ENCODE results near the gene SORD.
"Not testable (repeated sequence)": the region's sequence is repeated elsewhere in the genome, so short reads cannot be mapped to it uniquely, and the experiment has no call there.

The SORD gene

DNA sequence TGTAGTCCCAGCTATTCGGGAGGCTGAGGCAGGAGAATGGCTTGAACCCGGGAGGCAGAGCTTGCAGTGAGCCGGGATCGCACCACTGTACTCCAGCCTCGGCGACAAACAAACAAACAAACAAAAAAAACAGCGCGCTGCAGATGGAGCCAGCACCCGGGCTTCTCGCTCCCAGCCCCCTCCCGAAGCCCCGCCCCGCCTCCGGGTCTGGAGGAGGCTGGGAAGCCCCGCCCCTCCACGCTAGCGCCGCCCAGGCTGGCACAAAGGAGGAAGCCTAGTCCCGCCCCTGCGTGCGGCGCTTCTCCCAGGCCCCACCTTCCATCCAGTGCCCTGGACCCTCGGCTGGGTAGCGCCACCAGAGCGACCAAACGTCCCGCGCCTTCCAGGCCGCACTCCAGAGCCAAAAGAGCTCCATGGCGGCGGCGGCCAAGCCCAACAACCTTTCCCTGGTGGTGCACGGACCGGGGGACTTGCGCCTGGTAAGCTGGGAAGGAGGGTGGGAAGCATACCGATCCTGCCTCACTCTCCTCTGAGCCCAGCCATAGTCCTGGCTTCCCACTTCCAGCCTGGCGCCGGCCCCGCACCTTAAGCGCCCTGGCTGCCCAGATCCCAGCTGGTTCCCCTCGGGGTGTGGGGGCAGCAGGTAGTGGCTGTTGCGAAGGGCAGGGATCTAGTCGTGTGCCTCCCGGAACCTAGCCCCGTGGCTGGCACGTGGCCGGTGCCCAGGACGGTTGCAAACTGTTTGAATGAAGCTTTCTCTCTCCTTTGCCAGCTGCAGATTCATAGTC is at the start of gene SORD:
TSS of gene SORD (plus strand) at position 325 of the 788 bp plus-strand sequence. CDS start at position 414, 89 bp downstream.
- peak; percentile 82 for DNase-seq (ENCODE audit: low read depth)

- not testable (repeated sequence) for DNase-seq (ENCODE audit: low read depth)
These were observed 46.8 kb upstream of the SORD start for GRCh38 chr15:44976183-44976582.

- not testable (repeated sequence) for DNase-seq (ENCODE audit: low read depth)
These were observed 45.2 kb upstream of the SORD start for GRCh38 chr15:44977781-44978180.

GRCh38 chr15:44979617-44980339 is 43.2 kb upstream of the SORD start:
- not testable (repeated sequence) for DNase-seq (ENCODE audit: low read depth)

DNA sequence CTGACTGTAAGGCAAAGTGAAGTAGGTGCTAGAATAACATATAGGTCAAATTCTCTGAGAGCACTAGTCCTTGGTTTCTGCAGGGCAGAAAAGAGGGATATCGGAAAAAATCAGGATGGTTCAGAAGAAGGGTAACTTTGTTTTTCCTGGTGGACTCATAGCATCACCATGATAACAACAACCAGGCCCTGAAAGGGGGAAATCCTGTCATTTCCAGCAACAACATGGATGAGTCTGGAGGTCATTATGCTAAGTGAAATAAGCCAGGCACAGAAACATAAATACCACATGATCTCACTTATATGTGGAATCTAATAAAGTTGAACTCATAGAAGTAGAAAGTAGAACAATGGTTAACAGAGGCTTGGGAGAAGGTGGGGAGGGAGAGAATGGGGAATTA is 38.9 kb upstream of the SORD start:
- not testable (repeated sequence) for DNase-seq (ENCODE audit: low read depth)

DNA sequence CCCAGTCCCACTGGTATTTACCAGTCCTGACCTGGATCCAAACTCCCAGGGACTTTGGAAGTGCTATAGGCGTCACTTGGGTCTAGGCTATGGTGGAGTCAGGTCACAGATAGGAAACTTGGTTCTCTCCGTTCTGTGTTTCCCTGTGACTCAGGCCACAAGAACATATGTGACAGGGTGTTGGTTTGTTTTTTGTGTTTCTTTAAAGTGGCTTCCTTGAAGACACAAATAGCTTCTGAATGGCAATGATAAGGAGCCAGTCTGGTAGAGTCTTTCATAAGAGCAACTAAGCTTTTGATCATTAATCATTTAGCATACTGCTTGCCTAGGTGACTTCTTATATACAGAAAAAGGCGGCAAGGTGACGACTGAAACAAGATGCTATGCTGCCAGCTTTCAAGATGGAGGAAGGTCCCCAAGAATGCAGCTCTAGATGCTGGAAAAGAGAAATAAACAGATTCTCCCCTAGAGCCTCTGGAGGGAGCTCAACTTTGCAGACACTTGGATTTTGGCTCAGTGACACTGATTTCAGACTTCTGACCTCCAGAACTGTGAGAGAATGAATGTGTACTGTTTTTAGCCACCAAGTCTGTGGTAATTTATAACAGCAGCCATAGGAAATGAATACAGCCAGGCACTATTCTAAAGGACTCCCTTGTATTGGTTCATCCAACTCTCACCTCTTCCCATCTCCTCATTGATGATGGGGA is 36.5 kb upstream of the SORD start:
- not testable (repeated sequence) for DNase-seq (ENCODE audit: low read depth)

GRCh38 chr15:44987711-44988110 is 35.3 kb upstream of the SORD start:
- DNase-seq (ENCODE audit: low read depth), result not testable (repeated sequence)

DNA sequence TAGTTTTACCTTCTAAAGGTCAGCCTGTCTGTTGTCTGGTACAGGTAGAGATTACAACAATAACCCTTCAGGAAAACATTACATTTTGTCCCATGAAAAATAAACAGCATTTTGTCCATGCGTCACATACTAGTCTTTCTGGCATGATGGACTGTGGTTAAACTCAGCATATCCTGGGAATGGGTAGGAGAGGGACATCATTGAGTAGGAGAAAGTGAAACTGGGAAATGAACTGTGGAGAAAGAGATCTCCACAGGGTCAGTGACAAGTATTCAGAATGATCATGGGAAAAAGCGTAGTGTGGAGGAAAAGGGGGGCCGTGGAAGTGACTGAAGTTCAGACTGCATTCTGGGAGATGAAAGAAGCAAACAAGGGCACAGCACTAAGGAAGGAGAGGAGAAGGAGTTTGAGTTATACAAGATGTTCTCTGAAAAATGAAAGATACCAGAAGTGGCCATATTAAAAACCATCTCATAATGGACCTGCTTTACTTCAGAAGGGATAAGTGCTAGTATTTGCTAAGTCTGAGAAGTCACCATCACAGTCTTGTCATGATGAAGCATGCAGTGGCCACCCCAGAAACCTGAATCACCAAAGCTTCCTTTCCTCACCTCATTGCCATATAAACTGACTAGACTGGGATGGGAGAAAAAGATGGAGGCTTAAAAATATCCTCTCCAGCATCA is 34.7 kb upstream of the SORD start:
- not testable (repeated sequence) for DNase-seq (ENCODE audit: low read depth)

DNA sequence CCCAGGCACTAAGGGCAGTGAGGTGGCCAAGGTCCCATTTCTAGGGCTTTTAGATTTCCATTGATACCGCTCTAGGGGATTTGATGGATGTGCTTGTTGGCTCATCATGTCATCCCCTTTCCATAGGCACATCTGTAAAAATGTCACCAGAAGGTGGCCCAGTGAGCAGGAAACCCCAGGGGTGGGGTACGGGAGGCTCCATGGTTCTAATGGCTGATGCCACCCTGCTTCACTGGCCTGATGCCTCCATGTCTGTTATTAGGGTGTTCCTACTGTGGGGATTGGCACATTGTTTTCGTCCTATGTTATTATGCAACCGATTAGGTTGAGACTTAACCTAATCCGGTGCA is 34.1 kb upstream of the SORD start:
- DNase-seq (ENCODE audit: low read depth), result not testable (repeated sequence)

- DNase-seq (ENCODE audit: low read depth), result not testable (repeated sequence)
These were observed 25.4 kb upstream of the SORD start for GRCh38 chr15:44997632-44998031.

DNA sequence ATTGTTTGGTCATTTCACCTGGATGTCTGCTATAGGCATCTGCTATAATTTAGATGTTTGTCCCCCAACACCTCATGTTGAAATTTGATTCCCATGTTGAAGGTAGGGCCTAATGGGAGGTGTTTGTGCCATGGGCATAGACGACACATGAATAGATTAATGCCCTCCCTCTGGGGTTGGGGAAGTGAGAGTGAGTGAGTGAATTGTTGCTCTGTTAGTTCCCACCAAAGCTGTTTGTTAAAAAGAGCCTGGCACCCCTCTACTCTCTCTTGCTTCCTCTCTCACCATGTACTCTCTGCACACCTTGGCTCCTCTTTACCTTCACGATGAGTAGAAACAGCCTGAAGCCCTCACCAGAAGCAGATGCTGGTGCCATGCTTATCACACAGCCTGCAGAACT is 23.9 kb upstream of the SORD start:
- no peak for DNase-seq (ENCODE audit: low read depth)

GRCh38 chr15:45001180-45001579 is 21.8 kb upstream of the SORD start:
- DNase-seq (ENCODE audit: low read depth), result not testable (repeated sequence)

GRCh38 chr15:45003731-45004410 is 19.1 kb upstream of the SORD start:
- DNase-seq (ENCODE audit: low read depth), result not testable (repeated sequence)

- DNase-seq (ENCODE audit: low read depth), result not testable (repeated sequence)
These were observed 18.3 kb upstream of the SORD start for GRCh38 chr15:45004590-45005175.

DNA sequence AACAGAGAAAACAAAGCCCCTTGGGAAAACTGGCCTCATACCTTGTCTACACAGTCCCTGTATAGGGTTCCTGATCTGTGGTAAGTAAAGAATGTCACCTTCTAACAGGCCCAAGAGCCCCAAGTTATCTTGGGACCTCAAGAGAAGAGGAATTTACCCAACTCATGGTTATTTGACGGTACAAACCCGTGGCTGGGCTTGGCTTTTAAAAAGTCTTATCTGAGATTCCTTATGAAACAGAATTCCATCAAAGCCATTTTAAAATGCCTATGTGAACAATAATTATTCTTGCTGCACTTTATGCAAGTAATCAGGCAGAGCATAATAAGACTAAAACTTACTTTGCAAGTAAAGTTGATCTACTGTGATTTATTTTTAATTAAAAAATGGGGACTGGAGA is 13.9 kb upstream of the SORD start:
- no peak for DNase-seq (ENCODE audit: low read depth)

- not testable (repeated sequence) for DNase-seq (ENCODE audit: low read depth)
These were observed 7.9 kb upstream of the SORD start for GRCh38 chr15:45015114-45015513.

GRCh38 chr15:45020222-45020900 is 2.6 kb upstream of the SORD start:
- not testable (repeated sequence) for DNase-seq (ENCODE audit: low read depth)

- not testable (repeated sequence) for DNase-seq (ENCODE audit: low read depth)
These were observed 2.1 kb upstream of the SORD start for GRCh38 chr15:45020901-45021259.

GRCh38 chr15:45021348-45021747 is 1.6 kb upstream of the SORD start:
- no peak for DNase-seq (ENCODE audit: low read depth)

DNA sequence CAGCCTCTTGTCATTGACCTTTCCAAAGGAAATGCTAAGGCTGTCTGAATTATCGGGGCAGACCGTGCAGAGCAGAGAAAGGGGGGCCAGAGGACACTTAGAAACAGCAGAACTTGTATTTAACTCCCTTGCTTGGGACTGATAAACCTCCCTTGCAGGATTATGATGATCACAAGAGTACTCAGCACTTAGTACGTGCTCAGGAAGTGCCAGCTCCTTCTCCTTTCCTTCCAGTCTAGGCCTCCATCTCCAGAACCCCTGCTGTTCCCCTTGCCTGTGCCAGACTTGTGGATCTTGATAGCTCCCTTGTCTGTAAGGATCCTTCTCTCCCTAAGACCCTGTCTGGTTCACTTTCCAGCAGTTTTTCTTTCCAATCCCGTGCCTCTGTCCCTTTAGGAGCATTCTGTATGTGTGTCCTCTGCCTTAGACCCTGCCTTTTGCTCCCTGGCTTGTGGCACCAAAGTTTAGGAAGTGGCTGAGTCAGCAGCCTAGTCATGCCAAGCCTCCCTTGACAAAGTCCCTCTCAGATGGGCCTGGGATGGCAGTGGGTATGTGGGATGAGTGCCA is 747 bp downstream of the SORD start:
- DNase-seq (ENCODE audit: low read depth), result no peak

All from stimulated activated CD8-positive, alpha-beta memory T cell treated with anti-CD3 and anti-CD28 coated beads, Interleukin-12 subunit alpha, Interleukin-12 subunit beta, amount 100 ng/mL, for 1 hour (primary cell).